DOHH2 (cell line): ENCODE results near the gene PODN.

Experiments used
- H3F3A ChIP-seq: fragments of 200-600 bp; sonication (generic), shearing (Covaris generic); 2 replicates; pipeline ENCODE4 v1.6.0; 2016; ENCODE audit warnings: antibody characterized with exemption, mild to moderate bottlenecking; ENCODE audit not compliant: control insufficient read depth, insufficient read depth
- H3K27ac ChIP-seq: fragments of 200-600 bp; sonication (generic); 2 replicates; pipeline ENCODE4 v1.5.1; 2014; ENCODE audit warnings: low read depth, mild to moderate bottlenecking, low read length, moderate library complexity
- H3K27me3 ChIP-seq: fragments of 200-600 bp; sonication (generic); 2 replicates; pipeline ENCODE4 v1.6.1; 2014; ENCODE audit warnings: mild to moderate bottlenecking, low read length, mixed read lengths; ENCODE audit not compliant: control insufficient read depth
- H3K36me3 ChIP-seq: fragments of 200-600 bp; sonication (generic); 2 replicates; pipeline ENCODE4 v1.6.1; 2014; ENCODE audit warnings: mild to moderate bottlenecking, low read length, moderate library complexity, mixed read lengths; ENCODE audit not compliant: control insufficient read depth
- H3K4me1 ChIP-seq: fragments of 200-600 bp; sonication (generic); 2 replicates; pipeline ENCODE4 v1.6.1; 2014; ENCODE audit warnings: mild to moderate bottlenecking, low read length, mixed read lengths; ENCODE audit not compliant: control insufficient read depth
- H3K4me2 ChIP-seq: fragments of 200-600 bp; sonication (generic); 2 replicates; pipeline ENCODE4 v1.6.0; 2014; ENCODE audit warnings: mild to moderate bottlenecking, low read length, moderate library complexity
- H3K4me3 ChIP-seq: fragments of 200-600 bp; sonication (generic); 2 replicates; pipeline ENCODE4 v1.5.1; 2014; ENCODE audit warnings: mild to moderate bottlenecking, low read length, mixed read lengths
- H3K79me2 ChIP-seq: fragments of 200-600 bp; sonication (generic); 2 replicates; pipeline ENCODE4 v1.6.1; 2014; ENCODE audit warnings: mild to moderate bottlenecking, low read length, mixed read lengths; ENCODE audit not compliant: control insufficient read depth
- H3K9me2 ChIP-seq: fragments of 200-600 bp; sonication (generic); replicated peaks from 2 replicates; pipeline ENCODE4 v1.6.1; 2014; ENCODE audit warnings: mild to moderate bottlenecking, low read length, mixed read lengths; ENCODE audit not compliant: control insufficient read depth
- H3K9me3 ChIP-seq: fragments of 200-600 bp; sonication (generic); 2 replicates; pipeline ENCODE4 v1.6.1; 2014; ENCODE audit warnings: antibody characterized with exemption, low read length, mixed read lengths; ENCODE audit not compliant: control insufficient read depth, insufficient read depth
- H4K20me1 ChIP-seq: fragments of 200-600 bp; sonication (generic); 2 replicates; pipeline ENCODE4 v1.6.0; 2014; ENCODE audit warnings: low read depth, mild to moderate bottlenecking, antibody characterized with exemption, low read length, moderate library complexity; ENCODE audit not compliant: control insufficient read depth, insufficient read depth
- CTCF ChIP-seq: fragments of 200-600 bp; sonication (generic); IDR thresholded peaks from one replicate; pipeline ENCODE4 v1.5.1; 2014; ENCODE audit warnings: antibody characterized with exemption, mild to moderate bottlenecking, low read depth, low read length; ENCODE audit not compliant: poor library complexity, severe bottlenecking
- EZH2phosphoT487 ChIP-seq: fragments of 200-600 bp; sonication (generic); IDR thresholded peaks from 2 replicates; pipeline ENCODE4 v1.6.1; 2017; ENCODE audit warnings: borderline replicate concordance, mild to moderate bottlenecking, antibody characterized with exemption, low read length, moderate library complexity, mixed read lengths

Gene PODN

GRCh38 chr1:53091841-53092645 is 30.0 kb downstream of the PODN start:
- H4K20me1 ChIP-seq: no peaks in the 10 kb centered on the region
- H3K36me3 ChIP-seq: no peaks in the 10 kb centered on the region
- no peaks in the 10 kb centered on the region for H3F3A ChIP-seq
- H3K4me3 ChIP-seq: no peak overlapping the region
- H3K9me2 ChIP-seq: no peaks in the 10 kb centered on the region
- H3K9me3 ChIP-seq: peaks cover 24% of the 10 kb centered on the region
- no peaks in the 10 kb centered on the region for H3K4me1 ChIP-seq
- H3K4me2 ChIP-seq: no peak overlapping the region
- H3K79me2 ChIP-seq: no peaks in the 10 kb centered on the region
- no peak overlapping the region for H3K27ac ChIP-seq
- no peaks in the 10 kb centered on the region for H3K27me3 ChIP-seq
- TF ChIP-seq CTCF (no peak), EZH2phosphoT487 (no peak)

- Histone ChIP-seq H4K20me1 (no peaks in the 10 kb centered on the region), H3K4me1 (no peaks in the 10 kb centered on the region), H3K27me3 (no peaks in the 10 kb centered on the region), H3K4me2 (no peak overlapping the region), H3K79me2 (no peaks in the 10 kb centered on the region), H3F3A (no peaks in the 10 kb centered on the region), H3K9me3 (peaks cover 32% of the 10 kb centered on the region), H3K36me3 (no peaks in the 10 kb centered on the region), H3K4me3 (no peak overlapping the region), H3K9me2 (no peaks in the 10 kb centered on the region), H3K27ac (no peak overlapping the region)
- TF ChIP-seq CTCF (no peak), EZH2phosphoT487 (no peak)
Observed at GRCh38 chr1:53092659-53093450, 30.8 kb downstream of the PODN start.

- Histone ChIP-seq H4K20me1 (no peaks in the 10 kb centered on the region), H3K4me2 (no peak overlapping the region), H3K9me2 (no peaks in the 10 kb centered on the region), H3K4me1 (no peaks in the 10 kb centered on the region), H3K9me3 (peaks cover 37% of the 10 kb centered on the region), H3K36me3 (no peaks in the 10 kb centered on the region), H3F3A (no peaks in the 10 kb centered on the region), H3K4me3 (no peak overlapping the region), H3K27ac (no peak overlapping the region), H3K27me3 (no peaks in the 10 kb centered on the region), H3K79me2 (no peaks in the 10 kb centered on the region)
- TF ChIP-seq CTCF (no peak), EZH2phosphoT487 (no peak)
Observed at GRCh38 chr1:53093451-53093754, 31.4 kb downstream of the PODN start.
